GM06990 (cell line): ENCODE results near the gene RBM20.

ENCODE experiments used
- DNase-seq: peaks from one replicate; pipeline ENCODE4 v3.0.0-alpha.2; 2011; ENCODE audit not compliant: insufficient read length; ENCODE audit errors: extremely low read depth
- H3K27me3 ChIP-seq: replicated peaks from 2 replicates; pipeline ENCODE4 v1.6.0; 2011; ENCODE audit warnings: low read length; ENCODE audit not compliant: control insufficient read depth, insufficient read depth
- H3K36me3 ChIP-seq: 2 replicates; pipeline ENCODE4 v1.5.1; 2011; ENCODE audit warnings: low read length; ENCODE audit not compliant: control insufficient read depth, insufficient read depth
- H3K4me3 ChIP-seq: replicated peaks from 2 replicates; pipeline ENCODE4 v1.5.1; 2011; ENCODE audit warnings: low read depth, mild to moderate bottlenecking, control low read depth, low read length
- TF ChIP-seq, protein P1 (sequence below): IDR thresholded peaks from 2 replicates; pipeline ENCODE4 v1.5.1; 2011; ENCODE audit warnings: low read length, control low read depth, mild to moderate bottlenecking, inconsistent platforms; ENCODE audit not compliant: insufficient read depth, poor library complexity, severe bottlenecking

Gene RBM20

DNA sequence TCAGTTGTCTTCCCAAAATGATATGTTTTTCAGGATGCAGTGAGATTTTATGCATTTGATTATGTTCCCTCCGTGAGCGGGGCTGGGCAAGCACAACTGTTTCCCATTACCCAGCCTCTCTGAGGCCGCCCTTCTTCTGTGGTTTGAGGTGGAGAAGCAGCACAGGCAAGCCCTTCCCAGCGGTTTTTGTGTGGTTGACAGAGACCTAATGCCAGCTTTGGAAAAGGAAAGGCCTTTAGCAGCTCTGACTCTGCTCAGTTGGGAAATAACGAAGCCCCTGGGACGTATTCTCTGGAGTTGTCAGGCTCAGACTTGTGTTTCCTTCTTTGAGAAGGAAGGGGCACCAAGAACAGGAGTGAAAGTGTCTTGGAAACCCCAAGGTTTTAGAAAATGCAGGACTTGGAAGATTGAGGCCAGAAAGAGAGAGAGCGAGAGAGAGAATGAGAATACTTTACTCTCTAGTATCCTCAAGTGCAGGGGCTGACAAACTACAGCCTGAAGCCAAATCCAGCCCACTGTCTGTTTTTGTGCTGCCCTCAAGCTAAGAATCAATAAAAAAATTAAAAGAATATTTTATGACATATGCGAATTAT is 207.0 kb downstream of the RBM20 start:
- Histone ChIP-seq H3K4me3 (no peak overlapping the region), H3K36me3 (no peaks in the 10 kb centered on the region), H3K27me3 (no peaks in the 10 kb centered on the region)
- no peak for DNase-seq
- TF ChIP-seq, protein P1, sequence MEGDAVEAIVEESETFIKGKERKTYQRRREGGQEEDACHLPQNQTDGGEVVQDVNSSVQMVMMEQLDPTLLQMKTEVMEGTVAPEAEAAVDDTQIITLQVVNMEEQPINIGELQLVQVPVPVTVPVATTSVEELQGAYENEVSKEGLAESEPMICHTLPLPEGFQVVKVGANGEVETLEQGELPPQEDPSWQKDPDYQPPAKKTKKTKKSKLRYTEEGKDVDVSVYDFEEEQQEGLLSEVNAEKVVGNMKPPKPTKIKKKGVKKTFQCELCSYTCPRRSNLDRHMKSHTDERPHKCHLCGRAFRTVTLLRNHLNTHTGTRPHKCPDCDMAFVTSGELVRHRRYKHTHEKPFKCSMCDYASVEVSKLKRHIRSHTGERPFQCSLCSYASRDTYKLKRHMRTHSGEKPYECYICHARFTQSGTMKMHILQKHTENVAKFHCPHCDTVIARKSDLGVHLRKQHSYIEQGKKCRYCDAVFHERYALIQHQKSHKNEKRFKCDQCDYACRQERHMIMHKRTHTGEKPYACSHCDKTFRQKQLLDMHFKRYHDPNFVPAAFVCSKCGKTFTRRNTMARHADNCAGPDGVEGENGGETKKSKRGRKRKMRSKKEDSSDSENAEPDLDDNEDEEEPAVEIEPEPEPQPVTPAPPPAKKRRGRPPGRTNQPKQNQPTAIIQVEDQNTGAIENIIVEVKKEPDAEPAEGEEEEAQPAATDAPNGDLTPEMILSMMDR: no peak

- Histone ChIP-seq H3K27me3 (no peaks in the 10 kb centered on the region), H3K36me3 (no peaks in the 10 kb centered on the region), H3K4me3 (peak overlapping the region; percentile 1; the same call in 1 of the 2 replicates)
- no peak for DNase-seq
- TF ChIP-seq, protein P1: no peak
Observed at GRCh38 chr10:110852255-110852896, 208.2 kb downstream of the RBM20 start.

- H3K27me3 ChIP-seq: no peaks in the 10 kb centered on the region
- no peaks in the 10 kb centered on the region for H3K36me3 ChIP-seq
- TF ChIP-seq, protein P1: no peak
- no peak for DNase-seq
- no peak overlapping the region; the same call in 1 of the 2 replicates for H3K4me3 ChIP-seq
Observed at GRCh38 chr10:110852947-110853346, 208.8 kb downstream of the RBM20 start.

DNA sequence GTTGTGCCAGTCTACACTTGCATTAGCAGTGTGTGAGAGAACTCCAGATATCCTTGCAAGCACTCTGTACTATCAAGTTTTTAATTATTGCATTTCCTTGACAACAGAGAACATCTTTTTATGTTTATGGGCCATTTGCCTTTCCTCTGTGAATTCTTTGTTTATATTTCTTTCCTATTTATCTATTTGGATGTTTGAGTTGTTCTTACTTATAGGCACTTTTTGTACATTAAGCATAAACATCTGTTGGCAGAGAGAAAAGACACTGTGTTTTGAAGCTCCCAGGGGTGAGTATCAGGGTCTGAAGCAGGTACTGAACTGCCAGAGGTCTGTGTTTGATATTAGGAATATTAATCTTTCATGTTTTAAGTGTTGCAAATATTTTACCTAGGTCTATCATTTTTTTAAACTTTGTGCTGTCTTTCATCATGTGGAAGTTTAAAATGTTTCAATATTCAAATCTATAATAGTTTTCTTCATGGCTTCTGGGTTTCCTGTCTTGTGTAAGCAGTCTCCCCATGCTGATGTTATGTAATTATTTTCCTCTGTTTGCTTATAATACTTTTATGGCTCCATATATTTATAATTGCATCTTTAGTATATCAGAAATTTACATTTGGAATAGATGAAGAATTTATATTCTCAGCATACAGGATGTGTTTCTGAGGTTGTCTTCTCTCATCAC is 209.9 kb downstream of the RBM20 start:
- no peak for DNase-seq
- Histone ChIP-seq H3K4me3 (no peak overlapping the region), H3K36me3 (no peaks in the 10 kb centered on the region), H3K27me3 (no peaks in the 10 kb centered on the region)
- TF ChIP-seq, protein P1: no peak

GRCh38 chr10:110857265-110858171 is 213.4 kb downstream of the RBM20 start:
- peak; percentile 59 for DNase-seq
- TF ChIP-seq, protein P1: no peak
- H3K27me3 ChIP-seq: no peaks in the 10 kb centered on the region
- H3K36me3 ChIP-seq: no peaks in the 10 kb centered on the region
- no peak overlapping the region for H3K4me3 ChIP-seq
